ENCODE results near the gene MINAR2. TPM values are rescaled to one million over a fixed set of nuclear protein-coding genes. Genes with fewer than 3 reads are reported as not detected.

MINAR2 gene
- total RNA-seq, 6 experiments from 2014 or later = not detected

DNA sequence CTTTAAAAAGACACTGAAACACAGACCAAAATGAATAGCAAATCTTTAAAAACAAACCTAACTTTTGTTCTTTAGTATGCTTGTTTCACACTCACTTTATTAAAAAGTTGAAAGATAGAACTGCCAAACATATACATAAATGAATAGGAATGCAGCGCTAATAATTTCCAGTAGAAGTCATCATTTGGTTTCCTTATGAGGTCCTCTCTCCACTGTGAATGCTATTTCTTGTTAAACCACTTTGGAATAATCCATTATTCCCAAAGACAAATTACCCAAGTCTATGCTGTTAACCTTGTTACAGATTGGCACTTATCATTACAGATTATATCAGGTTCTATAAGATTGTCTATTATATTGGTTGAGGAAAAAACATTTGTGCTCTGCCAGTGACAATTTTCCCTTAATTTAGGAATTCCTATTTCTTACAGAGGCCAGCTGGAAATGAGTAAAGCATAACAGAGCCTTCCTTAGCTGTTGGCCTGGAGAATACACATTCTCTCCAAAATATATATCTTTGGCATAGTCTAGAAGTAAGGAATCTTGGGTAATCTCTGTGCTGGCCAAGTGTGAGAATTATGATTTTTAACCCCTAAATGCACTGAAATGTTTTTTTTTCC lies 29.3 kb upstream of the MINAR2 start:
- peaks cover 21% of the 10 kb centered on the region for H3K9me3 Mint-ChIP-seq
- peaks cover 4% of the 10 kb centered on the region; the same call in 1 of the 2 replicates for H3K36me3 Mint-ChIP-seq (ENCODE audit: low read depth)
- no peaks in the 10 kb centered on the region for H3K4me1 Mint-ChIP-seq (ENCODE audit: low read depth)
- TF ChIP-seq, protein P1, sequence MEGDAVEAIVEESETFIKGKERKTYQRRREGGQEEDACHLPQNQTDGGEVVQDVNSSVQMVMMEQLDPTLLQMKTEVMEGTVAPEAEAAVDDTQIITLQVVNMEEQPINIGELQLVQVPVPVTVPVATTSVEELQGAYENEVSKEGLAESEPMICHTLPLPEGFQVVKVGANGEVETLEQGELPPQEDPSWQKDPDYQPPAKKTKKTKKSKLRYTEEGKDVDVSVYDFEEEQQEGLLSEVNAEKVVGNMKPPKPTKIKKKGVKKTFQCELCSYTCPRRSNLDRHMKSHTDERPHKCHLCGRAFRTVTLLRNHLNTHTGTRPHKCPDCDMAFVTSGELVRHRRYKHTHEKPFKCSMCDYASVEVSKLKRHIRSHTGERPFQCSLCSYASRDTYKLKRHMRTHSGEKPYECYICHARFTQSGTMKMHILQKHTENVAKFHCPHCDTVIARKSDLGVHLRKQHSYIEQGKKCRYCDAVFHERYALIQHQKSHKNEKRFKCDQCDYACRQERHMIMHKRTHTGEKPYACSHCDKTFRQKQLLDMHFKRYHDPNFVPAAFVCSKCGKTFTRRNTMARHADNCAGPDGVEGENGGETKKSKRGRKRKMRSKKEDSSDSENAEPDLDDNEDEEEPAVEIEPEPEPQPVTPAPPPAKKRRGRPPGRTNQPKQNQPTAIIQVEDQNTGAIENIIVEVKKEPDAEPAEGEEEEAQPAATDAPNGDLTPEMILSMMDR (IDR thresholded peaks at IDR 0.05) = no peak
- no peak overlapping the region for H3K27ac Mint-ChIP-seq
- DNase-seq = no peak
- no peak overlapping the region for H3K4me3 Mint-ChIP-seq
- H3K27me3 Mint-ChIP-seq (ENCODE audit: insufficient read depth) = no peaks in the 10 kb centered on the region

DNA sequence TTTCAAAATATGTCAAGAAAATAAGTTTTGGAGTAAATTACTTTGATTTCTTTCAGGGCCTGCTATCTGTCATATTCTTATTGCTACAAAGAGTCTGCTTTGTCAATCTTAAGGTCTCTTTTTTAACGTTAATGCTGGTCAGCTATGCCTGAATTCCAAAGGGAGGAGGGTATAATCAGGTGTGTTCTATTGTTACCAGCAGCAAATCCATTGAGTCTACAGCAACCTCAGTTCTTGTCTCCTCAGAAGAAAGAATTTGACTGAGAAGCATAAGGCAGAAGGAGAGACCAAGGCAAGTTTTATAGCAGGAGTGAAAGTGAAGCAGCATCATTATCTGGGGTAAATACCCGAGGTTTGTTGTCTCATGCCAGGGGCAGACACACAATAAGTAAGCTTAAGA lies 23.7 kb upstream of the MINAR2 start:
- no peak for DNase-seq
- no peak overlapping the region for H3K27ac Mint-ChIP-seq
- no peak overlapping the region for H3K4me3 Mint-ChIP-seq
- peaks cover 17% of the 10 kb centered on the region for H3K9me3 Mint-ChIP-seq
- H3K36me3 Mint-ChIP-seq (ENCODE audit: low read depth) = no peaks in the 10 kb centered on the region
- TF ChIP-seq, protein P1 (IDR thresholded peaks at IDR 0.05) = no peak
- no peaks in the 10 kb centered on the region for H3K4me1 Mint-ChIP-seq (ENCODE audit: low read depth)
- no peaks in the 10 kb centered on the region for H3K27me3 Mint-ChIP-seq (ENCODE audit: insufficient read depth)

DNA sequence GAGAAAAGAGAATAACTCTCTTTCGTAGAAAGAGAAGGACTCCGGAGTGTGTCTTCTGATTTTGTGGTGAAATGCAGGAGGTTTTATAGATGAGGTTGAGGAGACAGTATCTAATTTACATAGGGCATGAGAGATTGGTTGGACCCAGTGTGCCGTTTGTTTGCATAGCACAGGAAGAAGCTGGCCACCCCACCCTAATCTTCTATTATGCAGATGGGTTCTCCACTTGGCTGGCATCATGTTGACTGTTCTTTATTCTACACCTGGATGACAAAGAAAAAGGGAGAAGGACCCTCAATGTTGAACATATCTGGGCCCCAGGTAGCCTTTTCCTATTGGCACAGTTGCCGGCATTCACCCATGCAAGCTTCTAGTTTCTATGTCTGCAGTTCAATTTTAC lies 23.2 kb upstream of the MINAR2 start:
- Mint-ChIP-seq H3K9me3 (peaks cover 17% of the 10 kb centered on the region), H3K36me3 (ENCODE audit: low read depth) (no peaks in the 10 kb centered on the region), H3K4me3 (no peak overlapping the region), H3K27ac (no peak overlapping the region), H3K4me1 (ENCODE audit: low read depth) (no peaks in the 10 kb centered on the region), H3K27me3 (ENCODE audit: insufficient read depth) (no peaks in the 10 kb centered on the region)
- TF ChIP-seq, protein P1 (IDR thresholded peaks at IDR 0.05) = no peak
- no peak for DNase-seq

DNA sequence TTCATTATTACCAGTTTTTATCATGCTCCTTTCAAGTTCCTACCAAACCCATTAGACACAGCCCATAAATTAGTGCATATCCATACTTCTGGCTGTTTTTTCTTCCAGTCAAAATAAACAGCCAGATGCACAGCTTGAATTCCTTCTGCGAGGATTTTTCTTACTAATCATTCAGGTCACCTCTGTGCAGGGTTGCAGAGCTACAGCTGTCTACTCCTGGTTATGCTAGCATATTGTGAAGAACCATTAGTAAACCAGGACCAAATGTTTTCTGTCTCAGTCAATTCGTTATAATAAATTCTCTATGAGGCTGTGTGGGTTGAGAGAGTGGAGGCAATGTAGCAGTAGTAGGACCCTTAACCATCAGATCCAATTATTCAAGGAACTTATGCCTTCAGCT lies 8.1 kb upstream of the MINAR2 start:
- Mint-ChIP-seq H3K4me1 (ENCODE audit: low read depth) (no peaks in the 10 kb centered on the region), H3K27ac (no peak overlapping the region), H3K36me3 (ENCODE audit: low read depth) (no peaks in the 10 kb centered on the region), H3K27me3 (ENCODE audit: insufficient read depth) (no peaks in the 10 kb centered on the region), H3K4me3 (no peak overlapping the region), H3K9me3 (peaks cover 9% of the 10 kb centered on the region; the same call in 1 of the 2 replicates)
- DNase-seq = no peak
- TF ChIP-seq, protein P1 (IDR thresholded peaks at IDR 0.05) = no peak

DNA sequence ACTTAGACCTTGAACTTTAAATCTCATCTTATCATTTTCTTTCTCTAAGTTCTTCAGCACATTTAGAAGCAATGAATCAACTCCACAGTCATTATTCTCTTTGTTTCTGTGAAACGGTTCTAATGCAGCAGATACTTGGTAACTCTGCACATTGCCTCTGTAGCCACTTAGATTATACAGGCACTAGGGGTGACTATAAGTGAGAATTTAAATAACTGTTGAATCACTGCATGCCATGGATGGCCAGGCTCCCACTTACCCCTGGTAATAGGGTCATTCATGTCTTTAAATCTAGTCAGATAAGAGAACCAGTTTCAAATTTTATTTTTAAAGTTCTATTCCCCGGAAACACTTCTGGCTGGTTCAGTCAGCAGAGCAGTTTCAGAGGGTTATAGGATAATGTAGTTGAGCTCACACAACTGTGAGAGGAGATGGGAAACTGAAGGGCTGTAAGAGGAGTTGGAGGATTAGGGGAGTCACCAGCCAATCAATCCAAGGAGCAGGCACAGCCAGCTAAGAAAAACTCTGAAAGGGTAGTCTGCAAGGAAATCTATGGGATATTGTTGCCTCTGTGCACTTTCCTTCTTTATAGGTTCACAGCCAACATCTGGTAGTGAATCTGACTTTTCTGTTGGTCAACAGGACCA lies 4.2 kb upstream of the MINAR2 start:
- Mint-ChIP-seq H3K36me3 (ENCODE audit: low read depth) (no peaks in the 10 kb centered on the region), H3K4me1 (ENCODE audit: low read depth) (no peaks in the 10 kb centered on the region), H3K4me3 (no peak overlapping the region), H3K27ac (no peak overlapping the region), H3K27me3 (ENCODE audit: insufficient read depth) (peaks cover 2% of the 10 kb centered on the region; the same call in 1 of the 2 replicates), H3K9me3 (peaks cover 19% of the 10 kb centered on the region; the same call in 1 of the 2 replicates)
- TF ChIP-seq, protein P1 (IDR thresholded peaks at IDR 0.05) = no peak
- no peak for DNase-seq

Measured in HFFc6 (cell line).